ENCODE data around the gene IL17B. TPM values are rescaled to one million over a fixed set of nuclear protein-coding genes. Genes with fewer than 3 reads are reported as not detected.

Gene IL17B
- total and polyA plus RNA-seq, 7 donors: 0.08 to 0.58 (median 0.42) TPM; not detected in 4

DNA sequence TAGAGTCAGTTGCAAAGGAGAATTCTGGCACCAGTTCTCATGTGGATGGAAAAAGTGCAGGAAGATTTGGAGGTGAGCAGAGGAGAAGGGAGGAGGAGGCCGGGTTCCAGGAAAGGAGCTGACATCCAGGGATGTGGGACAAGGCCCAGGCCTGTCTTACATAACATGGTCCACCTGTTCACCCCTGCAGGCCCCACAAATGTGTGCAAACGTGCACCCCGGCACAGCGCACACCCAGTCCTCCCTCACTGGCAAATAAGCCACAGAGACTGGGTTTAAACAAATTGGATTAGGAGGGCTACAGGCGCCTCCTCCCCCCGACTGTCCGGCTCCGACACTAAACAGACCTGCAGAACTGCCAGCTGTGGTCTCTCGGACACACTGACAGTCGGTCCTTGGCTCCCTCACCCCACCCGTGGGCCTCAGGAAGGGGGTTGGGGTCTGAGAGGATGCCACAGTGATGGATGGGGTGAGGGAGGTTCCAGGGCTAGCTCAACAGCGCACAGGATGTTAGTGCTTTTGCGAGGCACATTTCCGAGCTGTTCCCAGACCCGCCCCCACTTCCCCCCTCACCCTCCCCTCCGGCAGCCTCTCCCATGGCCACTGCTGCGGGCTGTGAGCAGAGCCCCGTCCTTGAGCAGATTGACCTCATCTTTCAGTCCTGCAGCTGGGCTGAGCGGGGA lies 43.4 kb upstream of the IL17B start:
- no peaks in the 10 kb centered on the region for H3K27me3 ChIP-seq (ENCODE audit: insufficient read depth in 3 of 3, low read length in 2 of 3)
- intact Hi-C loops (cut with DNase I): no loop called here
- WGBS, 3 donors: 32 to 39% (median 35%) methylated on average over 19 of the region's 19 CpGs
- peak; percentile 57 to 68 for DNase-seq
- peaks cover 0 to 8% of the 10 kb centered on the region in 2 donors for H3K36me3 ChIP-seq (ENCODE audit: insufficient read depth in 1 of 2, low read depth in 1 of 2)
- TF ChIP-seq, protein P1, sequence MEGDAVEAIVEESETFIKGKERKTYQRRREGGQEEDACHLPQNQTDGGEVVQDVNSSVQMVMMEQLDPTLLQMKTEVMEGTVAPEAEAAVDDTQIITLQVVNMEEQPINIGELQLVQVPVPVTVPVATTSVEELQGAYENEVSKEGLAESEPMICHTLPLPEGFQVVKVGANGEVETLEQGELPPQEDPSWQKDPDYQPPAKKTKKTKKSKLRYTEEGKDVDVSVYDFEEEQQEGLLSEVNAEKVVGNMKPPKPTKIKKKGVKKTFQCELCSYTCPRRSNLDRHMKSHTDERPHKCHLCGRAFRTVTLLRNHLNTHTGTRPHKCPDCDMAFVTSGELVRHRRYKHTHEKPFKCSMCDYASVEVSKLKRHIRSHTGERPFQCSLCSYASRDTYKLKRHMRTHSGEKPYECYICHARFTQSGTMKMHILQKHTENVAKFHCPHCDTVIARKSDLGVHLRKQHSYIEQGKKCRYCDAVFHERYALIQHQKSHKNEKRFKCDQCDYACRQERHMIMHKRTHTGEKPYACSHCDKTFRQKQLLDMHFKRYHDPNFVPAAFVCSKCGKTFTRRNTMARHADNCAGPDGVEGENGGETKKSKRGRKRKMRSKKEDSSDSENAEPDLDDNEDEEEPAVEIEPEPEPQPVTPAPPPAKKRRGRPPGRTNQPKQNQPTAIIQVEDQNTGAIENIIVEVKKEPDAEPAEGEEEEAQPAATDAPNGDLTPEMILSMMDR (IDR thresholded peaks at IDR 0.05): no peak
- H3K4me3 ChIP-seq: no peak overlapping the region
- peaks cover 10% of the 10 kb centered on the region for H3K4me1 ChIP-seq
- no peaks in the 10 kb centered on the region for H3K9me3 ChIP-seq
- peak; percentile 35 to 56 (median 40) for ATAC-seq
- H3K27ac ChIP-seq: peak overlapping the region; percentile 48

DNA sequence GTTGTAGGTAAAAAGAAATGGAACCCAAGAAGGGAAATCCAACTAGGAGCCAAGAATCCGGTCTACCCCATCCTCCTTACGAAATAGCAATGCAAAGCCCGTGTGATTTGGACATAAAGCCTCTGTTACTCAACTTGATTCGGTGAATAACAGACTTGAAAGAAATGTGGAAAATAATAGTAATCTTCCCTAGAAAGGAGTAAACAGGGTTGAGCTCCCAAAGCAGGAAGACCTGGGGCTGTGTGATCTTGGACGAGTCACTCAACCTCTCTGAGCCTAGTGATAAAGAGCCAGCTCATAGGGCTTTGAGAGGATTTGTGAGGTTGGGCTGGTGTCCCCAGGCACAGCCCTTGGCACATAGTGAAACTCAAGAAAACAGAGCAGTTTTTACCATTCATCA lies 42.7 kb upstream of the IL17B start:
- intact Hi-C loops (cut with DNase I): no loop called here
- peaks cover 0 to 6% of the 10 kb centered on the region in 2 donors for H3K36me3 ChIP-seq (ENCODE audit: insufficient read depth in 1 of 2, low read depth in 1 of 2)
- H3K27me3 ChIP-seq (ENCODE audit: insufficient read depth in 3 of 3, low read length in 2 of 3): no peaks in the 10 kb centered on the region
- TF ChIP-seq, protein P1 (IDR thresholded peaks at IDR 0.05): no peak
- H3K9me3 ChIP-seq: no peaks in the 10 kb centered on the region
- H3K4me3 ChIP-seq: no peak overlapping the region
- H3K4me1 ChIP-seq: peaks cover 10% of the 10 kb centered on the region
- no peak for ATAC-seq
- WGBS, 3 donors: 77 to 87% (median 78%) methylated on average over 5 of the region's 5 CpGs
- peak overlapping the region; percentile 48 for H3K27ac ChIP-seq
- DNase-seq: no peak

DNA sequence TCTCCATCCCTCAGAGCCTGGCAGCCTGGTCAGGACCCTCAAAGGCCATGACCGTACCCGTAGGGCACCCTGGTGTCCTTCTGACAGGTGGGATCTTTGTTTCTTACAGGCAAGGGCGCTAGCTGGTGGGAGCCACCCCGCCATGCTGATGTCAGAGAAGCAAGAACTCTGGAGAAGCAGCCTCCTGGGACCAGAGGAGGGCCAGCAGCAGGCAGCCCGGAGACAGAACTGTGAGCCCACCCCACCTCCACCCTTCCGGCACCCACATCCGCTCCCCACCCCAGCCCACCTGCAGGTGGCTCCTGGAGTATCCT lies 42.2 kb upstream of the IL17B start:
- Histone ChIP-seq H3K36me3 (ENCODE audit: insufficient read depth in 1 of 2, low read depth in 1 of 2) (peaks cover 0 to 3% of the 10 kb centered on the region in 2 donors), H3K4me1 (peaks cover 10% of the 10 kb centered on the region), H3K27me3 (ENCODE audit: insufficient read depth in 3 of 3, low read length in 2 of 3) (no peaks in the 10 kb centered on the region), H3K9me3 (no peaks in the 10 kb centered on the region), H3K4me3 (no peak overlapping the region), H3K27ac (peak overlapping the region; percentile 41)
- TF ChIP-seq, protein P1 (IDR thresholded peaks at IDR 0.05): no peak
- ATAC-seq (no peak), DNase-seq (no peak)
- WGBS, 3 donors: 78 to 93% (median 87%) methylated on average over 7 of the region's 7 CpGs
- intact Hi-C loops (cut with DNase I): no loop called here

DNA sequence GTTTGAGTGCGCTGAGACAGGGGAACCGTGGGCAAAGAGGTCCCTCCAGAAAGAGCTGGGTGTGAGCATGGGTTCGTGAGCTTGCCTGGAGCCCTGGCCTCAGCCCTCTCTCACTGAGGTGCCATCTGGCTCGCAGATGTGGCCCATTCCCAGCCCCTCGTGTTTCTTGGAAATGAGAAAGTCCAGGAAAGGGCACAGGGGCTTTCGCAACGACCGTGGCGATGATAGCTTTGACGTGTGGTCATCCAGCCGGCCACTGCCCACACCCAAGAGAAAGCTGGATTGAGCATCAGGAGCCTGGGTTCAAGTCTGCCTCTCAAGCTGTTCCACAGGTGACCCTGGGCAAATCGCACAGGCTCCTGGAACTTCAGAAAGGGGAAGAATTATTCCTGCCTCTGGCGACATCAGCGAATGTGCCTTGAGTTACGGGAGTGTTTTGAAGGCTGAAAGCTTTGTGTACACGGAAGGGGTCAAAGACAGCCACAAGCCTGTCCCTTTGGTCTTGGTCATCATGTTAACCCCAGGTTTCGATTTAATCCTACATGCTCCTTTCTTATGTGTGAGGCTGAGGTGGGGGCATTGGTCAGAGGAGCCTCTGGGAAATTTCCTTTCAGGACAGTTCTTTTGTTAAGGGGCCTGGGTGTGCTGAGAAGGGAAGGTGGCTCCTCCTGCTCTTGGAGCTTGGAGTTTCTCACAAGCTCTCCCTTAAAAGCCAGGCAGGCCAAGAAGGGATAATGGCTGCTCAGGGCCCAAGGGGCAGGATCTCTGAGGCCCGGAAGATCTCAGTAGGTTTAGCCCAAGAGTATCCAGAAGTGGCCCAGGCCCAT lies 41.7 kb upstream of the IL17B start:
- Histone ChIP-seq H3K4me1 (peaks cover 10% of the 10 kb centered on the region), H3K36me3 (ENCODE audit: insufficient read depth in 1 of 2, low read depth in 1 of 2) (peaks cover 0 to 3% of the 10 kb centered on the region in 2 donors), H3K27me3 (ENCODE audit: insufficient read depth in 3 of 3, low read length in 2 of 3) (no peaks in the 10 kb centered on the region), H3K9me3 (no peaks in the 10 kb centered on the region), H3K27ac (peak overlapping the region; percentile 41), H3K4me3 (no peak overlapping the region)
- DNase-seq: peak; percentile 48 to 60
- WGBS, 3 donors: 49 to 73% (median 54%) methylated on average over 18 of the region's 18 CpGs
- peak in 3 of 4 donors; percentile 31 to 54 (median 35) for ATAC-seq
- intact Hi-C loops (cut with DNase I): no loop called here
- TF ChIP-seq, protein P1 (IDR thresholded peaks at IDR 0.05): no peak

Data from psoas muscle (tissue), 8 donors.